B cell (primary cell): ENCODE measurements around the gene FOXD1. TPM values are rescaled to one million over a fixed set of nuclear protein-coding genes. Genes with fewer than 3 reads are reported as not detected.

Source experiments
- ATAC-seq: fragments of 200-7000 bp; cut with Tn5 transposase; one replicate; pipeline ENCODE4 v1.10.0; 2021; ENCODE audit warnings: low read depth, mild to moderate bottlenecking, moderate number of reproducible peaks, moderate library complexity
- CTCF ChIA-PET: fragments of 350-600 bp; sonication (Branson Sonifier 250); formaldehyde crosslinking; loops from one replicate; lab custom pipeline; 2021; ENCODE audit warnings: antibody characterized with exemption, inconsistent platforms; lab: Charles Lee
- POLR2A ChIA-PET: fragments of 350-600 bp; sonication (Branson Sonifier 250); formaldehyde crosslinking; loops from one replicate; lab custom pipeline; 2021; ENCODE audit warnings: antibody characterized with exemption; lab: Charles Lee
- DNase-seq: peaks from one replicate; pipeline ENCODE4 v3.0.0; 2013
- H2AFZ ChIP-seq: 2 replicates; pipeline ENCODE4 v1.6.1; 2012; ENCODE audit warnings: mild to moderate bottlenecking, low read depth, low read length; ENCODE audit not compliant: insufficient read depth, poor library complexity, severe bottlenecking
- H3K27ac ChIP-seq, 2 donors: 1 replicate in 1 of 2; 2 replicates in 1 of 2; pipeline ENCODE4 v1.5.1; 2012 to 2013; ENCODE audit warnings: low read length in 2 of 2, mild to moderate bottlenecking in 2 of 2, moderate library complexity in 1 of 2
- H3K27me3 ChIP-seq, 4 experiments: fragments of 200-600 bp in 1 of 4; sonication (generic) in 1 of 4; replicated peaks in 1 of 4; 1 replicate in 2 of 4; 2 replicates in 2 of 4; pipeline versions ENCODE4 v1.6.1 to v1.7.0; 2013 to 2016; ENCODE audit warnings: low read length in 3 of 4, mild to moderate bottlenecking in 2 of 4, mixed read lengths in 1 of 4, moderate library complexity in 1 of 4; ENCODE audit not compliant: insufficient read depth in 4 of 4, control insufficient read depth in 3 of 4; ENCODE audit errors: control extremely low read depth in 1 of 4
- H3K36me3 ChIP-seq, 2 experiments: replicated peaks in 1 of 2; 1 replicate in 1 of 2; 2 replicates in 1 of 2; pipeline versions ENCODE4 v1.6.1 to v1.7.1; 2013; ENCODE audit warnings: low read length in 1 of 2; ENCODE audit not compliant: insufficient read depth in 2 of 2, control insufficient read depth in 1 of 2; ENCODE audit errors: control extremely low read depth in 1 of 2, extremely low read depth in 1 of 2
- H3K4me1 ChIP-seq, 2 donors: fragments of 200-600 bp in 1 of 2; sonication (generic) in 1 of 2; 1 replicate in 1 of 2; 2 replicates in 1 of 2; pipeline versions ENCODE4 v1.5.1 to v1.6.1; 2013 to 2017; ENCODE audit warnings: low read length in 2 of 2; ENCODE audit not compliant: control insufficient read depth in 2 of 2, insufficient read depth in 2 of 2
- H3K4me2 ChIP-seq: replicated peaks from 2 replicates; pipeline ENCODE3; 2012; ENCODE audit warnings: mild to moderate bottlenecking, low read depth, low read length; ENCODE audit not compliant: poor library complexity, severe bottlenecking
- H3K4me3 ChIP-seq, 5 experiments: fragments of 200-600 bp in 1 of 5; sonication (generic) in 1 of 5; 1 replicate in 3 of 5; 2 replicates in 2 of 5; pipeline versions ENCODE4 v1.5.1 to v1.7.0; 2011 to 2016; ENCODE audit warnings: low read length in 4 of 5, mild to moderate bottlenecking in 4 of 5, low read depth in 2 of 5, control low read depth in 1 of 5, moderate library complexity in 1 of 5; ENCODE audit not compliant: insufficient read depth in 1 of 5; ENCODE audit errors: control extremely low read depth in 1 of 5, extremely low read depth in 1 of 5
- H3K79me2 ChIP-seq: fragments of 200-600 bp; sonication (generic); one replicate; pipeline ENCODE4 v1.6.0; 2016; ENCODE audit warnings: low read length; ENCODE audit not compliant: control insufficient read depth, insufficient read depth
- H3K9ac ChIP-seq: fragments of 200-600 bp; sonication (generic); 2 replicates; pipeline ENCODE4 v1.6.1; 2017; ENCODE audit warnings: mild to moderate bottlenecking, low read length, moderate library complexity
- H3K9me3 ChIP-seq, 3 donors: one replicate each; pipeline versions ENCODE4 v1.6.1 to v1.7.1; 2013; ENCODE audit warnings: low read length in 2 of 3; ENCODE audit not compliant: control insufficient read depth in 2 of 3, insufficient read depth in 1 of 3; ENCODE audit errors: control extremely low read depth in 1 of 3
- H4K20me1 ChIP-seq: 2 replicates; pipeline ENCODE4 v1.6.0; 2012; ENCODE audit warnings: mild to moderate bottlenecking, low read length; ENCODE audit not compliant: insufficient read depth, control insufficient read depth, poor library complexity, severe bottlenecking
- H3K27ac Mint-ChIP-seq: one replicate; pipeline ENCODE4 v1.8.0; 2021; ENCODE audit warnings: mixed read lengths
- H3K27me3 Mint-ChIP-seq: one replicate; pipeline ENCODE4 v1.8.0; 2021; ENCODE audit warnings: mixed read lengths
- H3K4me1 Mint-ChIP-seq: one replicate; pipeline ENCODE4 v1.8.0; 2021; ENCODE audit warnings: mixed read lengths
- H3K4me3 Mint-ChIP-seq: one replicate; pipeline ENCODE4 v1.8.0; 2021; ENCODE audit warnings: mixed read lengths
- H3K9me3 Mint-ChIP-seq: one replicate; pipeline ENCODE4 v1.8.0; 2022; ENCODE audit warnings: mixed read lengths; ENCODE audit not compliant: insufficient read depth
- EZH2 ChIP-seq: IDR thresholded peaks from 2 replicates; pipeline ENCODE4 v1.6.1; 2012; ENCODE audit warnings: borderline replicate concordance, low read depth, mild to moderate bottlenecking, moderate library complexity, low read length; ENCODE audit not compliant: insufficient read depth, poor library complexity, severe bottlenecking
- WGBS: methylation state at CpG from one replicate; pipeline ENCODE4 v1.1.5; 2013; ENCODE audit warnings: missing lambda C conversion rate; ENCODE audit not compliant: insufficient coverage; 5-methylcytosine and 5-hydroxymethylcytosine counted together
- intact Hi-C: fragments of 100-400 bp; cut with micrococcal nuclease; formaldehyde crosslinking; loops from one replicate; pipeline ENCODE4 v1.10.0; 2022
- polyA plus RNA-seq: library from polyadenylated mRNA; depleted of rRNA; stranded (reverse); fragments of >200 nt; gene quantifications from 2 replicates; pipeline ENCODE4 v1.2.3, GENCODE V29; 2012
- total RNA-seq, 2 donors: library from RNA; stranded (reverse); fragments of 120-200 nt in 1 of 2; gene quantifications; 1 replicate in 1 of 2; 2 replicates in 1 of 2; pipeline versions ENCODE4 v1.2.3 to v1.2.4, GENCODE V29; 2013 to 2022
- TF ChIP-seq, protein P1 (sequence below): fragments of 200-600 bp; IDR thresholded peaks from one replicate; pipeline ENCODE4 v1.8.0; 2022; ENCODE audit warnings: antibody characterized with exemption, mild to moderate bottlenecking

Gene FOXD1
- total and polyA plus RNA-seq, 2 donors (not counting 1 experiment from before 2014, with no cell fraction given), result 0.34 to 0.49 TPM

DNA sequence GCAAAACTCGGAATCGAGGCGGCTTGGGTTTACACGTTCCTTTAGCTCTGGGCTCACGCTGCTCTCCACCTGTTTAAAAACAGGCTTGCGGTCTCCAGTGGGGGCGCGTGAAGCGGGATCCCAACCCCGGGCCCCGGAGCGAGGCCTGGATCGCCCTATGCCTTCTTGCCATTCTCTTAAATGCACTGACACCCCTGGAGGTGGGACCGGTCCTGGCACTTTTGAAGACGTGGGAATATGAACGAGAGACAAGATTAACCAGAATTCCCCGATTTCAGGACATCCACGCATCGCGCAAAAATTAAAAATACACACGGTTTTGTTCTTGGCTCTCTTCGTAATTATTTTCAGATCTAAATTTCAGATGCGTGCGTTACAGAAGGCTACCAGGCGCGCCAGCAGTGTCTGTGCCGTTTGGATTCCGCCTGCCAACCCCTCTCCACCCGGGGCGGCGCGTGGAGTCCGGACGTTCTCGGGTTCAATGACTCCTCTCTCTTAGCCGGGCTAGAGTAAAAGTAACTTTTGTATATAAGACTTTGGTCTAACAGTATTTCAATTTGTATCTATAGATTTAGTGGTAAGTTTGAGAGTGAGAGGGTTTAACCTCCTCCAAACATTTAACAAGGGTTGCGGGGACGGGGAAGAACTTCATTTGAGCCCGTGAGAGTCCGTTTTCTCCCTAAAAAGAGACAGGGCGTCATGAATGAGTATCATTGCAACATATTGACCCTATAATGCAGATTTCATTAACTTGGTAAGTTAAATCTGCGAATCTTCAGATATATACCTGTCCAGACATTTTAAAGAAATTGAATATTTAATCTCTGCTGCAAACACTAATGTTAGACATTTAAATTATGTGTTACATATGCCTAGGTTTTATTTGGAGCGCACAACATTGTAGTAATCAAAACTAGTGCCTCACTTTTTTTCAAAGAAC lies 3.8 kb downstream of the FOXD1 start:
- no peak overlapping the region for H3K9ac ChIP-seq
- peak overlapping the region; percentile 29 for H3K4me3 Mint-ChIP-seq
- no peaks in the 10 kb centered on the region for H3K36me3 ChIP-seq
- no peaks in the 10 kb centered on the region for H3K79me2 ChIP-seq
- WGBS, result 18% methylated on average over 21 of the region's 43 CpGs
- peaks cover 8 to 80% (median 71%) of the 10 kb centered on the region in 4 experiments for H3K27me3 ChIP-seq
- H4K20me1 ChIP-seq, result no peaks in the 10 kb centered on the region
- TF ChIP-seq EZH2, result no peak
- TF ChIP-seq, protein P1, sequence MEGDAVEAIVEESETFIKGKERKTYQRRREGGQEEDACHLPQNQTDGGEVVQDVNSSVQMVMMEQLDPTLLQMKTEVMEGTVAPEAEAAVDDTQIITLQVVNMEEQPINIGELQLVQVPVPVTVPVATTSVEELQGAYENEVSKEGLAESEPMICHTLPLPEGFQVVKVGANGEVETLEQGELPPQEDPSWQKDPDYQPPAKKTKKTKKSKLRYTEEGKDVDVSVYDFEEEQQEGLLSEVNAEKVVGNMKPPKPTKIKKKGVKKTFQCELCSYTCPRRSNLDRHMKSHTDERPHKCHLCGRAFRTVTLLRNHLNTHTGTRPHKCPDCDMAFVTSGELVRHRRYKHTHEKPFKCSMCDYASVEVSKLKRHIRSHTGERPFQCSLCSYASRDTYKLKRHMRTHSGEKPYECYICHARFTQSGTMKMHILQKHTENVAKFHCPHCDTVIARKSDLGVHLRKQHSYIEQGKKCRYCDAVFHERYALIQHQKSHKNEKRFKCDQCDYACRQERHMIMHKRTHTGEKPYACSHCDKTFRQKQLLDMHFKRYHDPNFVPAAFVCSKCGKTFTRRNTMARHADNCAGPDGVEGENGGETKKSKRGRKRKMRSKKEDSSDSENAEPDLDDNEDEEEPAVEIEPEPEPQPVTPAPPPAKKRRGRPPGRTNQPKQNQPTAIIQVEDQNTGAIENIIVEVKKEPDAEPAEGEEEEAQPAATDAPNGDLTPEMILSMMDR, result no peak
- ChIA-PET CTCF (interaction anchor here (3.5 kb wide), 1 partner anchor 9 kb away, joined by 10 read pairs; no protein-coding TSS in a partner anchor), POLR2A (no interaction called here)
- peaks cover 16 to 44% of the 10 kb centered on the region in 2 donors for H3K4me1 ChIP-seq
- intact Hi-C loops, result loop anchor here (5.0 kb wide), 1 partner anchor 487 kb away; the partner anchor contains the start of gene FCHO2
- peaks cover 64% of the 10 kb centered on the region for H3K27me3 Mint-ChIP-seq
- peak overlapping the region; percentile 37 for H3K27ac Mint-ChIP-seq
- H3K4me1 Mint-ChIP-seq, result peaks cover 15% of the 10 kb centered on the region
- no peak overlapping the region for H3K27ac ChIP-seq
- DNase-seq (no peak), ATAC-seq (no peak)
- H3K4me2 ChIP-seq, result no peak overlapping the region
- H3K9me3 ChIP-seq, result peaks cover 1 to 39% (median 8%) of the 10 kb centered on the region in 3 donors
- H2AFZ ChIP-seq, result no peak overlapping the region
- no peaks in the 10 kb centered on the region for H3K9me3 Mint-ChIP-seq
- H3K4me3 ChIP-seq, result no peak overlapping the region
